ENCODE results near the gene FAM156B. TPM values are rescaled to one million over a fixed set of nuclear protein-coding genes. Genes with fewer than 3 reads are reported as not detected.
"Not testable (repeated sequence)": the region's sequence is repeated elsewhere in the genome, so short reads cannot be mapped to it uniquely, and the experiment has no call there.

Gene FAM156B
- polyA plus RNA-seq, 2 of the 4 experiments (the other 2 are of a cell fraction) = 11.5 to 18.1 TPM

GRCh38 chrX:52865343-52865998 is 31.7 kb upstream of the FAM156B start:
- H3K4me3 ChIP-seq = no peak overlapping the region
- H3K9me3 ChIP-seq = no peaks in the 10 kb centered on the region
- TF ChIP-seq HOXB13 (CRISPR knock-in tag; IDR thresholded peaks at IDR 0.05; ENCODE audit: low read depth) (no peak), TFCP2L1 (CRISPR knock-in tag; IDR thresholded peaks at IDR 0.05) (no peak), RCOR1 (IDR thresholded peaks at IDR 0.05; ENCODE audit: low read depth, low read length) (no peak), HOXB5 (CRISPR knock-in tag; IDR thresholded peaks at IDR 0.05) (no peak), RFX5 (IDR thresholded peaks at IDR 0.05) (no peak), ELK1 (IDR thresholded peaks at IDR 0.05; ENCODE audit: low read depth, low read length) (no peak), SREBF2 (IDR thresholded peaks at IDR 0.05) (no peak), MAFK (IDR thresholded peaks at IDR 0.05; ENCODE audit: partially characterized antibody) (no peak), MAX (IDR thresholded peaks at IDR 0.05) (no peak), CHD2 (IDR thresholded peaks at IDR 0.05; ENCODE audit: low read length, partially characterized antibody) (no peak), PBX3 (IDR thresholded peaks at IDR 0.05) (no peak), CTCF (IDR thresholded peaks at IDR 0.05) (no peak)
- ChIA-PET CTCF (interaction anchor here (0.7 kb wide), 1 partner anchor 356 kb away, joined by 3 read pairs; no protein-coding TSS in a partner anchor), POLR2A (no interaction called here)
- DNase-seq (ENCODE audit: low read depth in 1 of 2, low spot score in 1 of 2) (no peak), ATAC-seq (no peak), FAIRE-seq (no peak)
- peak overlapping the region; percentile 33; the same call in 1 of the 3 replicates for H3K4me2 ChIP-seq
- H3K4me1 ChIP-seq = no peaks in the 10 kb centered on the region
- WGBS (ENCODE audit: missing lambda C conversion rate) = 9% methylated on average over 6 of the region's 6 CpGs
- H3K27ac ChIP-seq = no peak overlapping the region

GRCh38 chrX:52867610-52868348 is 29.4 kb upstream of the FAM156B start, which contains the start of gene XAGE3:
TSS of gene XAGE3 (minus strand) at chrX:52868083. CDS start at chrX:52867133, 950 bp downstream.
- WGBS (ENCODE audit: missing lambda C conversion rate) = 72% methylated on average over 35 of the region's 35 CpGs
- POLR2A ChIA-PET = no interaction called here

GRCh38 chrX:52870046-52870445 is 27.1 kb upstream of the FAM156B start:
- H3K9me3 ChIP-seq = no peaks in the 10 kb centered on the region
- DNase-seq (ENCODE audit: low read depth in 1 of 2, low spot score in 1 of 2) (no peak), FAIRE-seq (no peak), ATAC-seq (no peak)
- ChIA-PET CTCF (no interaction called here), POLR2A (no interaction called here)
- no peak overlapping the region for H3K27ac ChIP-seq
- no peak overlapping the region for H3K4me3 ChIP-seq
- 3% methylated on average over 1 of the region's 1 CpG for WGBS (ENCODE audit: missing lambda C conversion rate)
- TF ChIP-seq JUNB (IDR thresholded peaks at IDR 0.05) = no peak
- no peak for TF ChIP-seq BCL3 (IDR thresholded peaks at IDR 0.05)
- TF ChIP-seq MAFK (IDR thresholded peaks at IDR 0.05; ENCODE audit: partially characterized antibody) = no peak
- no peak for TF ChIP-seq MAX (IDR thresholded peaks at IDR 0.05)
- TF ChIP-seq SREBF2 (IDR thresholded peaks at IDR 0.05) = no peak
- TF ChIP-seq KDM1A (IDR thresholded peaks at IDR 0.05; ENCODE audit: low read depth) = no peak
- no peaks in the 10 kb centered on the region for H3K4me1 ChIP-seq
- H3K4me2 ChIP-seq = no peak overlapping the region

More at GRCh38 chrX:52867610-52868348, 29.4 kb upstream of the FAM156B start, which contains the start of gene XAGE3:
- no peak within 1 kb of the TSS for H3K4me3 ChIP-seq
- DNase-seq (ENCODE audit: low read depth in 1 of 2, low spot score in 1 of 2) = no peak
- H3K9me3 ChIP-seq = no peaks in the 10 kb centered on the region
- no peak within 1 kb of the TSS for H3K4me2 ChIP-seq
- H3K27ac ChIP-seq = no peak within 1 kb of the TSS
- no peak for ATAC-seq
- no peak for FAIRE-seq
- no peak for TF ChIP-seq ATOH8 (CRISPR knock-in tag; IDR thresholded peaks at IDR 0.05; ENCODE audit: low read depth)
- no peaks in the 10 kb centered on the region for H3K4me1 ChIP-seq
- CTCF ChIA-PET = no interaction called here

GRCh38 chrX:52873825-52874224 is 23.3 kb upstream of the FAM156B start:
- H3K27ac ChIP-seq; POLR2A ChIA-PET; ATAC-seq; H3K4me3 ChIP-seq; H3K4me1 ChIP-seq; CTCF ChIA-PET; FAIRE-seq; DNase-seq (ENCODE audit: low read depth in 1 of 2, low spot score in 1 of 2); H3K4me2 ChIP-seq; H3K9me3 ChIP-seq: not testable (repeated sequence)
